Right atrium auricular region (tissue), 2 donors: ENCODE measurements around the gene PRKAA2. TPM values are rescaled to one million over a fixed set of nuclear protein-coding genes. Genes with fewer than 3 reads are reported as not detected.
A peak's percentile ranks its signal among the peaks of the same experiment; 100 is the strongest.

Experiments used
- DNase-seq: peaks from one replicate; pipeline ENCODE4 v3.0.0-alpha.2; 2019; ENCODE audit warnings: low spot score
- H3K27ac ChIP-seq, 2 donors: fragments of 200-600 bp; sonication (generic); 1 replicate in 1 of 2; 2 replicates in 1 of 2; pipeline ENCODE4 v1.5.1; 2016 to 2019
- H3K27me3 ChIP-seq, 2 donors: fragments of 200-600 bp; sonication (generic); one replicate each; pipeline versions ENCODE4 v1.5.1 to v1.6.0; 2017 to 2019
- H3K36me3 ChIP-seq: fragments of 200-600 bp; sonication (generic); one replicate; pipeline ENCODE4 v1.5.1; 2016
- H3K4me1 ChIP-seq, 2 donors: fragments of 200-600 bp; sonication (generic); one replicate each; pipeline versions ENCODE4 v1.5.1 to v1.6.0; 2017 to 2019
- H3K4me3 ChIP-seq, 2 donors: fragments of 200-600 bp; sonication (generic); 1 replicate in 1 of 2; 2 replicates in 1 of 2; pipeline ENCODE4 v1.5.1; 2017 to 2019; ENCODE audit warnings: mild to moderate bottlenecking in 1 of 2, moderate library complexity in 1 of 2
- H3K9me3 ChIP-seq, 2 donors: fragments of 200-600 bp; sonication (generic); one replicate each; pipeline ENCODE4 v1.5.1; 2019
- CTCF ChIP-seq, 2 donors: fragments of 200-600 bp; sonication (generic); IDR thresholded peaks; one replicate each; pipeline ENCODE4 v1.5.1; 2019; ENCODE audit warnings: antibody characterized with exemption in 2 of 2
- total RNA-seq, 2 donors: library from RNA; depleted of rRNA; stranded (reverse); fragments of >200 nt; gene quantifications; one replicate each; pipeline ENCODE4 v1.1.0, GENCODE V29; 2016

The PRKAA2 gene
- total RNA-seq, 2 donors from 2014 or later, result 98.7 to 99.4 TPM

- peak overlapping the region in 1 of 2 donors; percentile 29 for H3K27ac ChIP-seq
- H3K27me3 ChIP-seq, result no peaks in the 10 kb centered on the region
- no peak for DNase-seq
- no peaks in the 10 kb centered on the region for H3K9me3 ChIP-seq
- H3K4me3 ChIP-seq, result no peak overlapping the region
- no peaks in the 10 kb centered on the region for H3K4me1 ChIP-seq
- TF ChIP-seq CTCF (IDR thresholded peaks at IDR 0.05), result no peak
- H3K36me3 ChIP-seq, result peaks cover 10% of the 10 kb centered on the region
Measured at GRCh38 chr1:56688522-56689026, 43.5 kb downstream of the PRKAA2 start.

- TF ChIP-seq CTCF (IDR thresholded peaks at IDR 0.05), result no peak
- Histone ChIP-seq H3K4me1 (no peaks in the 10 kb centered on the region), H3K4me3 (no peak overlapping the region), H3K36me3 (peaks cover 30% of the 10 kb centered on the region), H3K9me3 (peaks cover 0 to 10% of the 10 kb centered on the region in 2 donors), H3K27me3 (no peaks in the 10 kb centered on the region), H3K27ac (no peak overlapping the region)
- no peak for DNase-seq
Measured at GRCh38 chr1:56696663-56697062, 51.5 kb downstream of the PRKAA2 start.

- Histone ChIP-seq H3K4me1 (no peaks in the 10 kb centered on the region), H3K27me3 (no peaks in the 10 kb centered on the region), H3K9me3 (peaks cover 0 to 10% of the 10 kb centered on the region in 2 donors), H3K4me3 (no peak overlapping the region), H3K36me3 (peaks cover 35% of the 10 kb centered on the region), H3K27ac (no peak overlapping the region)
- DNase-seq, result no peak
- TF ChIP-seq CTCF (IDR thresholded peaks at IDR 0.05), result no peak
Measured at GRCh38 chr1:56703747-56704146, 58.6 kb downstream of the PRKAA2 start.

- peaks cover 24% of the 10 kb centered on the region for H3K36me3 ChIP-seq
- no peak overlapping the region for H3K4me3 ChIP-seq
Measured at GRCh38 chr1:56707379-56707778, 62.3 kb downstream of the PRKAA2 start.

GRCh38 chr1:56709269-56709880, 64.3 kb downstream of the PRKAA2 start:
- Histone ChIP-seq H3K4me1 (no peaks in the 10 kb centered on the region), H3K9me3 (no peaks in the 10 kb centered on the region), H3K36me3 (peaks cover 16% of the 10 kb centered on the region), H3K27me3 (no peaks in the 10 kb centered on the region), H3K27ac (peak overlapping the region in 1 of 2 donors; percentile 30), H3K4me3 (no peak overlapping the region)
- peak; percentile 48 to 70 for TF ChIP-seq CTCF (IDR thresholded peaks at IDR 0.05)
- no peak for DNase-seq

More at GRCh38 chr1:56707379-56707778, 62.3 kb downstream of the PRKAA2 start:
- DNase-seq, result no peak
- H3K27ac ChIP-seq, result no peak overlapping the region
- H3K9me3 ChIP-seq, result no peaks in the 10 kb centered on the region
- TF ChIP-seq CTCF (IDR thresholded peaks at IDR 0.05), result no peak
- no peaks in the 10 kb centered on the region for H3K27me3 ChIP-seq
- H3K4me1 ChIP-seq, result no peaks in the 10 kb centered on the region

- peak overlapping the region in 1 of 2 donors; percentile 30 for H3K27ac ChIP-seq
Measured at GRCh38 chr1:56709995-56710394, 64.9 kb downstream of the PRKAA2 start.

More at GRCh38 chr1:56709995-56710394, 64.9 kb downstream of the PRKAA2 start:
- no peaks in the 10 kb centered on the region for H3K9me3 ChIP-seq
- DNase-seq, result no peak
- H3K36me3 ChIP-seq, result peaks cover 10% of the 10 kb centered on the region
- no peak for TF ChIP-seq CTCF (IDR thresholded peaks at IDR 0.05)
- no peaks in the 10 kb centered on the region for H3K27me3 ChIP-seq
- no peaks in the 10 kb centered on the region for H3K4me1 ChIP-seq
- no peak overlapping the region for H3K4me3 ChIP-seq
